K562 (cell line): ENCODE results near the gene THEMIS. TPM values are rescaled to one million over a fixed set of nuclear protein-coding genes. Genes with fewer than 3 reads are reported as not detected.

Experiments used
- ATAC-seq: fragments of 200-7000 bp; cut with Tn5 transposase; 3 replicates; pipeline ENCODE4 v1.9.1; 2020; ENCODE audit warnings: moderate library complexity
- BruUV-seq: library from RNA; stranded (reverse); fragments of 400-500 nt; replicated peaks from 2 replicates; lab custom pipeline; 2021; lab: Mats Ljungman, UMichigan
- CTCF ChIA-PET: fragments of 300-600 bp; formaldehyde crosslinking; extraction: SDS; loops from one replicate; lab custom pipeline; 2021; ENCODE audit warnings: low intra/inter-chr PET ratio; lab: Yijun Ruan, JAX
- POLR2A ChIA-PET: fragments of 300-600, 350-650 bp; sonication (Branson Sonifier 250); formaldehyde crosslinking; extraction: SDS; loops from one replicate; lab custom pipeline; 2021; ENCODE audit warnings: antibody characterized with exemption, inconsistent platforms; lab: Yijun Ruan, JAX
- DNase-seq, 4 experiments: peaks; one replicate each; pipeline versions ENCODE4 v3.0.0 to v3.0.0-alpha.2; 2011 to 2018; ENCODE audit warnings: low spot score in 3 of 4, mixed read lengths in 3 of 4; ENCODE audit errors: extremely low read depth in 1 of 4
- FAIRE-seq: peaks from 2 replicates; lab custom pipeline; 2011; peaks lifted over from hg19 to GRCh38; lab: Jason Lieb, UNC
- H2AFZ ChIP-seq: 2 replicates; pipeline ENCODE4 v1.6.0; 2011; ENCODE audit warnings: low read depth, low read length, control low read depth, inconsistent platforms
- H3K27ac ChIP-seq: fragments of 200-600 bp; 3 replicates; pipeline ENCODE4 v1.8.0; 2011; ENCODE audit warnings: low read depth, mild to moderate bottlenecking, control low read depth, inconsistent platforms, low read length, moderate library complexity, mixed read lengths; ENCODE audit errors: extremely low read depth
- H3K27me3 ChIP-seq, 2 experiments: fragments of 300-600 bp in 1 of 2; 2 replicates in 1 of 2; 3 replicates in 1 of 2; pipeline versions ENCODE4 v1.6.0 to v1.8.0; 2011; ENCODE audit warnings: inconsistent platforms in 2 of 2, low read length in 2 of 2, mild to moderate bottlenecking in 1 of 2, mixed read lengths in 1 of 2, moderate library complexity in 1 of 2; ENCODE audit not compliant: control insufficient read depth in 2 of 2, insufficient read depth in 2 of 2
- H3K36me3 ChIP-seq: fragments of 300-600 bp; 3 replicates; pipeline ENCODE4 v1.8.0; 2011; ENCODE audit warnings: mild to moderate bottlenecking, low read length, inconsistent platforms; ENCODE audit not compliant: control insufficient read depth, insufficient read depth
- H3K4me1 ChIP-seq, 2 experiments: fragments of 200-600 bp in 1 of 2; replicated peaks in 1 of 2; 2 replicates in 1 of 2; 3 replicates in 1 of 2; pipeline versions ENCODE4 v1.5.1 to v1.8.0; 2011; ENCODE audit warnings: inconsistent platforms in 2 of 2, low read length in 2 of 2, mild to moderate bottlenecking in 1 of 2, mixed read lengths in 1 of 2, moderate library complexity in 1 of 2; ENCODE audit not compliant: control insufficient read depth in 2 of 2, insufficient read depth in 2 of 2
- H3K4me2 ChIP-seq: 2 replicates; pipeline ENCODE4 v1.6.1; 2011; ENCODE audit warnings: low read length, control low read depth, inconsistent platforms, mixed read lengths; ENCODE audit not compliant: insufficient read depth
- H3K4me3 ChIP-seq: fragments of 200-600 bp; sonication (generic), shearing (Covaris generic); 2 replicates; pipeline ENCODE4 v1.5.1; 2016; ENCODE audit warnings: control low read depth, inconsistent platforms
- H3K79me2 ChIP-seq: fragments of 200-600 bp; 3 replicates; pipeline ENCODE4 v1.8.0; 2011; ENCODE audit warnings: low read length, inconsistent platforms; ENCODE audit not compliant: control insufficient read depth, insufficient read depth
- H3K9ac ChIP-seq, 2 experiments: 2 replicates each; pipeline versions ENCODE4 v1.6.0 to v1.6.1; 2011; ENCODE audit warnings: low read depth in 2 of 2, low read length in 2 of 2, control low read depth in 1 of 2, inconsistent platforms in 1 of 2, mild to moderate bottlenecking in 1 of 2, mixed read lengths in 1 of 2; ENCODE audit not compliant: insufficient read depth in 1 of 2
- H3K9me1 ChIP-seq: one replicate; pipeline ENCODE4 v1.6.0; 2011; ENCODE audit warnings: inconsistent platforms, mild to moderate bottlenecking, low read length, moderate library complexity; ENCODE audit not compliant: control insufficient read depth, insufficient read depth
- H3K9me3 ChIP-seq: replicated peaks from 2 replicates; pipeline ENCODE4 v1.5.1; 2011; ENCODE audit warnings: low read depth, low read length, inconsistent platforms; ENCODE audit not compliant: control insufficient read depth, insufficient read depth
- H4K20me1 ChIP-seq: replicated peaks from 2 replicates; pipeline ENCODE4 v1.6.1; 2011; ENCODE audit warnings: low read length, inconsistent platforms, mixed read lengths; ENCODE audit not compliant: control insufficient read depth, insufficient read depth
- IRF1 ChIP-seq: sonication (generic); formaldehyde crosslinking; IDR thresholded peaks from 2 replicates; pipeline ENCODE4 v1.8.0; 2022; ENCODE audit warnings: missing genetic modification reagents, mild to moderate bottlenecking, borderline replicate concordance
- MBD1 ChIP-seq: fragments of 250-450 bp; sonication (Bioruptor Pico); IDR thresholded peaks from 2 replicates; pipeline ENCODE4 v1.8.0; 2022; ENCODE audit warnings: inconsistent platforms
- MEF2D ChIP-seq: conservative IDR thresholded peaks from 2 replicates; pipeline ENCODE4 v1.6.1; 2016; ENCODE audit warnings: low read depth, missing genetic modification characterization, missing compliant biosample characterization
- TAL1 ChIP-seq: fragments of 450-650 bp; IDR thresholded peaks from 2 replicates; pipeline ENCODE4 v1.6.1; 2016; ENCODE audit warnings: mild to moderate bottlenecking
- TCF3 ChIP-seq: sonication (generic); formaldehyde crosslinking; IDR thresholded peaks from 2 replicates; pipeline ENCODE4 v1.4.0; 2020; ENCODE audit warnings: mild to moderate bottlenecking, missing genetic modification reagents
- TSC22D4 ChIP-seq: fragments of 450-650 bp; IDR thresholded peaks from 2 replicates; pipeline ENCODE4 v1.6.1; 2016; ENCODE audit warnings: missing genetic modification characterization, missing biosample characterization, control low read depth
- U2AF2 ChIP-seq: fragments of 200-400 bp; formaldehyde crosslinking; optimal IDR thresholded peaks from 2 replicates; pipeline ENCODE3; 2017; ENCODE audit warnings: low read depth, mild to moderate bottlenecking, low read length
- ZC3H11A ChIP-seq: IDR thresholded peaks from 2 replicates; pipeline ENCODE4 v1.6.1; 2012; ENCODE audit warnings: low read depth, low read length, improper control_type of control experiment
- WGBS: fragments of 100-300 bp; shearing (Covaris generic); methylation state at CpG from one replicate; pipeline ENCODE4 v1.1.6; 2016; ENCODE audit warnings: low coverage, mixed read lengths; ENCODE audit not compliant: insufficient coverage; ENCODE audit errors: missing lambda C conversion rate; 5-methylcytosine and 5-hydroxymethylcytosine counted together
- in situ Hi-C: fragments of 300-500 bp; cut with MboI; formaldehyde crosslinking; loops from 4 replicates; pipeline ENCODE4 v1.15.0; 2018; ENCODE audit warnings: inconsistent platforms, mixed read lengths
- intact Hi-C: fragments of 100-400 bp; cut with micrococcal nuclease; formaldehyde crosslinking; loops from 2 replicates; pipeline ENCODE4 v1.14.2; 2022
- polyA plus RNA-seq, 8 experiments: library from polyadenylated mRNA; depleted of rRNA in 4 of 8; stranded (reverse) in 5 of 8; unstranded in 3 of 8; fragments of >200 nt; fragmentation: Nextera tagmentation in 2 of 8; fragmentation: Illumina TruSeq in 1 of 8; extraction: Ambion mirVana in 2 of 8; extraction: Trizol in 1 of 8; gene quantifications; 2 replicates each; pipeline versions ENCODE4 v1.2.1 to v1.2.3, GENCODE V29; 2011 to 2014; ENCODE audit warnings: inconsistent platforms in 1 of 8, missing spikeins in 1 of 8
- total RNA-seq, 7 experiments: library from RNA; depleted of rRNA in 6 of 7; stranded (reverse); fragments of >200 nt in 6 of 7; fragmentation: Illumina TruSeq in 2 of 7; extraction: Trizol in 2 of 7; gene quantifications; 2 replicates each; pipeline versions ENCODE4 v1.2.1 to v1.2.3, GENCODE V29; 2011 to 2021; ENCODE audit warnings: low replicate concordance in 1 of 7

Gene THEMIS
- total and polyA plus RNA-seq, 9 of the 15 experiments (the other 6 are each of a cell fraction or from before 2014, with no cell fraction given): 0.09 TPM; not detected in 8

GRCh38 chr6:127710668-127711067, 190.2 kb downstream of the THEMIS start:
- Histone ChIP-seq H3K9ac (no peak overlapping the region), H3K9me1 (no peaks in the 10 kb centered on the region), H3K4me3 (no peak overlapping the region)
- WGBS: 4% methylated on average over 3 of the region's 3 CpGs
- TF ChIP-seq MEF2D (no peak), MBD1 (CRISPR knock-in tag) (no peak), ZC3H11A (no peak), IRF1 (CRISPR knock-in tag) (no peak), TCF3 (no peak), U2AF2 (no peak), TAL1 (no peak), TSC22D4 (tag) (no peak)
- TF ChIP-seq, all 486 proteins: peak for 0
- no peak overlapping the region for H2AFZ ChIP-seq
- POLR2A ChIA-PET: no interaction called here
- in situ Hi-C loops (no loop called here), intact Hi-C loops (no loop called here)
- H4K20me1 ChIP-seq: no peaks in the 10 kb centered on the region
- H3K4me2 ChIP-seq: no peak overlapping the region
- DNase-seq (no peak), ATAC-seq (no peak), FAIRE-seq (no peak)
- no peaks in the 10 kb centered on the region for H3K79me2 ChIP-seq
- BruUV-seq: no TSS peak
- CTCF ChIA-PET: no interaction called here
- no peaks in the 10 kb centered on the region for H3K4me1 ChIP-seq
- H3K36me3 ChIP-seq: no peaks in the 10 kb centered on the region
- H3K9me3 ChIP-seq: no peaks in the 10 kb centered on the region
- no peaks in the 10 kb centered on the region for H3K27me3 ChIP-seq
- no peak overlapping the region for H3K27ac ChIP-seq
